ENCODE measurements around the gene CSMD2. TPM values are rescaled to one million over a fixed set of nuclear protein-coding genes. Genes with fewer than 3 reads are reported as not detected.

The CSMD2 gene
- polyA plus RNA-seq, 1 of the 3 experiments (the other 2 are of a cell fraction), result not detected

DNA sequence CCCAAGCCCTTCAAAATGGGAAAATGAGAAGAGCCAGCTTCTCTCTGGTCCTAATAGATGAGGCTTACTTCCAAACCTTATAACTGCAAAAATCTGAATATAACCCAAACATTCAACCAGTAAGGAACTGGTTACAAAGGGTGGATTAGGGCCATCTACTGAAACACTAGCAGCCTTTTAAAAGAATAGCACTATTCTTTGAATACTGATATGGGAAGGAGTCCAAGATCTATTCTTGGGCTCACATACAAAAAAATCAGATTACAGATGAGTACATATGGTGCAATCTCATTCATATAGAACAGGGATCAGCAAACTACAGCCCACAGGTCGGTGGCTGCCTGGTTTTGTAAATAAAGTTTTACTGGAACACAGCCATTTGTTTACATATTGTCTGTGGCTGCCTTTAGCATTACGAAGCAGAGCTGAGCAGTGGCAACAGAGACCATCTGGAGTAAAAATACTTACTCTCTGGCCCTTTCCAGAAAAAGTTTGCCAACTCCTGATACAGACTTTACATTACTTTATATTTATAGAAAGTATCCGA, 524.8 kb downstream of the CSMD2 start:
- no peaks in the 10 kb centered on the region for H3K79me2 ChIP-seq (ENCODE audit: insufficient read depth)
- WGBS (ENCODE audit: low lambda C conversion rate), result 16% methylated on average over 3 of the region's 3 CpGs
- ChIA-PET CTCF (interaction anchor here (0.8 to 2.9 kb wide), 10 partner anchors 10 to 1103 kb away, joined by 3 to 11 read pairs (median 4); no protein-coding TSS in a partner anchor), POLR2A (interaction anchor here (1.4 kb wide), 1 partner anchor 15 kb away, joined by 3 read pairs; no protein-coding TSS in a partner anchor)
- H3K4me1 ChIP-seq (ENCODE audit: control insufficient read depth in 1 of 2, insufficient read depth in 2 of 2, low read depth in 1 of 2, low read length in 1 of 2), result no peaks in the 10 kb centered on the region
- no peaks in the 10 kb centered on the region for H3K9me3 ChIP-seq
- H3K9ac ChIP-seq, result no peak overlapping the region
- H3K27me3 ChIP-seq (ENCODE audit: insufficient read depth), result no peaks in the 10 kb centered on the region
- H3K27ac ChIP-seq (ENCODE audit: low read depth in 2 of 2, low read length in 1 of 2), result no peak overlapping the region
- H2AFZ ChIP-seq (ENCODE audit: low read depth), result no peak overlapping the region
- TF ChIP-seq REST (IDR thresholded peaks at IDR 0.05; ENCODE audit: low read depth, low read length) (no peak), MAX (IDR thresholded peaks at IDR 0.05; ENCODE audit: low read depth) (no peak), NFIC (IDR thresholded peaks at IDR 0.05; ENCODE audit: borderline replicate concordance) (no peak), GABPA (IDR thresholded peaks at IDR 0.05; ENCODE audit: low read depth) (no peak), RFX5 (IDR thresholded peaks at IDR 0.05; ENCODE audit: low read length) (no peak), POLR2AphosphoS5 (IDR thresholded peaks at IDR 0.05; ENCODE audit: low read depth, low read length) (no peak), EP300 (IDR thresholded peaks at IDR 0.05; ENCODE audit: borderline replicate concordance in 1 of 2, low read depth in 1 of 2, low read length in 1 of 2) (no peak), MXI1 (IDR thresholded peaks at IDR 0.05; ENCODE audit: low read depth, low read length) (no peak), GATA2 (CRISPR knock-in tag; IDR thresholded peaks at IDR 0.05) (no peak), RXRA (IDR thresholded peaks at IDR 0.05; ENCODE audit: borderline replicate concordance, low read depth) (no peak)
- TF ChIP-seq, protein P1, sequence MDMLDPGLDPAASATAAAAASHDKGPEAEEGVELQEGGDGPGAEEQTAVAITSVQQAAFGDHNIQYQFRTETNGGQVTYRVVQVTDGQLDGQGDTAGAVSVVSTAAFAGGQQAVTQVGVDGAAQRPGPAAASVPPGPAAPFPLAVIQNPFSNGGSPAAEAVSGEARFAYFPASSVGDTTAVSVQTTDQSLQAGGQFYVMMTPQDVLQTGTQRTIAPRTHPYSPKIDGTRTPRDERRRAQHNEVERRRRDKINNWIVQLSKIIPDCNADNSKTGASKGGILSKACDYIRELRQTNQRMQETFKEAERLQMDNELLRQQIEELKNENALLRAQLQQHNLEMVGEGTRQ (IDR thresholded peaks at IDR 0.05; ENCODE audit: borderline replicate concordance, low read depth, low read length), result no peak
- TF ChIP-seq, protein P2, sequence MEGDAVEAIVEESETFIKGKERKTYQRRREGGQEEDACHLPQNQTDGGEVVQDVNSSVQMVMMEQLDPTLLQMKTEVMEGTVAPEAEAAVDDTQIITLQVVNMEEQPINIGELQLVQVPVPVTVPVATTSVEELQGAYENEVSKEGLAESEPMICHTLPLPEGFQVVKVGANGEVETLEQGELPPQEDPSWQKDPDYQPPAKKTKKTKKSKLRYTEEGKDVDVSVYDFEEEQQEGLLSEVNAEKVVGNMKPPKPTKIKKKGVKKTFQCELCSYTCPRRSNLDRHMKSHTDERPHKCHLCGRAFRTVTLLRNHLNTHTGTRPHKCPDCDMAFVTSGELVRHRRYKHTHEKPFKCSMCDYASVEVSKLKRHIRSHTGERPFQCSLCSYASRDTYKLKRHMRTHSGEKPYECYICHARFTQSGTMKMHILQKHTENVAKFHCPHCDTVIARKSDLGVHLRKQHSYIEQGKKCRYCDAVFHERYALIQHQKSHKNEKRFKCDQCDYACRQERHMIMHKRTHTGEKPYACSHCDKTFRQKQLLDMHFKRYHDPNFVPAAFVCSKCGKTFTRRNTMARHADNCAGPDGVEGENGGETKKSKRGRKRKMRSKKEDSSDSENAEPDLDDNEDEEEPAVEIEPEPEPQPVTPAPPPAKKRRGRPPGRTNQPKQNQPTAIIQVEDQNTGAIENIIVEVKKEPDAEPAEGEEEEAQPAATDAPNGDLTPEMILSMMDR (IDR thresholded peaks at IDR 0.05), result no peak
- TF ChIP-seq, protein P3, sequence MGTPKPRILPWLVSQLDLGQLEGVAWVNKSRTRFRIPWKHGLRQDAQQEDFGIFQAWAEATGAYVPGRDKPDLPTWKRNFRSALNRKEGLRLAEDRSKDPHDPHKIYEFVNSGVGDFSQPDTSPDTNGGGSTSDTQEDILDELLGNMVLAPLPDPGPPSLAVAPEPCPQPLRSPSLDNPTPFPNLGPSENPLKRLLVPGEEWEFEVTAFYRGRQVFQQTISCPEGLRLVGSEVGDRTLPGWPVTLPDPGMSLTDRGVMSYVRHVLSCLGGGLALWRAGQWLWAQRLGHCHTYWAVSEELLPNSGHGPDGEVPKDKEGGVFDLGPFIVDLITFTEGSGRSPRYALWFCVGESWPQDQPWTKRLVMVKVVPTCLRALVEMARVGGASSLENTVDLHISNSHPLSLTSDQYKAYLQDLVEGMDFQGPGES (IDR thresholded peaks at IDR 0.05; ENCODE audit: low read depth, low read length), result no peak
- TF ChIP-seq, protein P4, sequence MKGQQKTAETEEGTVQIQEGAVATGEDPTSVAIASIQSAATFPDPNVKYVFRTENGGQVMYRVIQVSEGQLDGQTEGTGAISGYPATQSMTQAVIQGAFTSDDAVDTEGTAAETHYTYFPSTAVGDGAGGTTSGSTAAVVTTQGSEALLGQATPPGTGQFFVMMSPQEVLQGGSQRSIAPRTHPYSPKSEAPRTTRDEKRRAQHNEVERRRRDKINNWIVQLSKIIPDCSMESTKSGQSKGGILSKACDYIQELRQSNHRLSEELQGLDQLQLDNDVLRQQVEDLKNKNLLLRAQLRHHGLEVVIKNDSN (IDR thresholded peaks at IDR 0.05; ENCODE audit: borderline replicate concordance, low read depth), result no peak
- no peak overlapping the region for H3K4me3 ChIP-seq (ENCODE audit: low read depth in 2 of 2, low read length in 1 of 2)
- no peaks in the 10 kb centered on the region for H3K36me3 ChIP-seq (replicated peaks in 1 of 2; ENCODE audit: control insufficient read depth in 1 of 2, insufficient read depth in 2 of 2, low read length in 1 of 2)
- H4K20me1 ChIP-seq (ENCODE audit: insufficient read depth), result no peaks in the 10 kb centered on the region
- H3K4me2 ChIP-seq, result no peak overlapping the region
- H3K9me2 ChIP-seq, result no peaks in the 10 kb centered on the region
- no peak for DNase-seq
- no peaks in the 10 kb centered on the region for H3F3A ChIP-seq (replicated peaks; ENCODE audit: insufficient read depth)
